ENCODE results near the gene SLC31A1.
"Not testable (repeated sequence)": the region's sequence is repeated elsewhere in the genome, so short reads cannot be mapped to it uniquely, and the experiment has no call there.

SLC31A1 gene

DNA sequence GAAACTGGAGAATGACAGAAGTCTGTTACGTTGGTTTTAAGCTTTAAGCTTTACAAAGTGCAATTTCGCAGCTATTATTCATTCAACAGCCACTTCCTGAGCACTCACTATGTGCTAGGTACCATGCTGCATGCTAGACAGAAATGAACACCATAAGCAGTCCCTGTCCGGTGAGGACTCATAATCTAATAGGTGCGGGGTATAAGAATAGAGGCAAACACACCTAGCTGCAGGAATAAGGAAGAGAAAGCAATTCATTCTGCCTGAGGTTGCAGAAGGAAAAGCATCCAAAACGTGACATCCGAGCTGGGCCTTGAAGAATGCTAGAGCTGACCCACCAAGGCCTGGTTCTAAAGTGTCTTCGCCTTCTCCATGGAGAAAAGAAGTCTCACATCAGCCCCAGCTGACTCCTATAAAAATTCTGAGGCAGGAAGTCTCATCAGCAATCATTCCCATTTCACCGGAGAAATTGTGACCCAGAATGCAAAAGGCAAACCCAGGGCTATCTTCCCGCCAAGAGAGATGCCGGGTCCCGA lies 809 bp upstream of the SLC31A1 start:
- DNase-seq (ENCODE audit: low read depth in 2 of 2): no peak

- no peak for DNase-seq (ENCODE audit: low read depth in 2 of 2)
Measured at GRCh38 chr9:113221800-113222481, 597 bp downstream of the SLC31A1 start.

DNA sequence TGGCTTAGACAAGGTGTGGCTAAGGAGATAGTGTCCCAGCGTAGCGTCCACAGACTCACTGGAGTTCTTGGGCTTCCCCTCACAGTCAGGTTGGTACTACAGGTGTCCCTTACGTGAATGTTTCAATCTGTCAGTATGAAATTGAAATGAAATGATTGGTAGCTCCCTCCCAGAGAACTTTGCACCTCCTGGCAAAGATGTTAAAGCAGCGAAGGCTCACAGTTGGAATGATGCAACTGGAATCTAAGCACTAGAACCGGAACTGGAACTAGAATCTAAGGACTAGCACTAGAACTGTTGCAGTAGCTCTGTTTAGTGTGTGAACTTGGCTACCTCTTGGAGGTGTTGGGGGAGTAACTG lies 1.1 kb downstream of the SLC31A1 start:
- DNase-seq (ENCODE audit: low read depth in 2 of 2): no peak

DNA sequence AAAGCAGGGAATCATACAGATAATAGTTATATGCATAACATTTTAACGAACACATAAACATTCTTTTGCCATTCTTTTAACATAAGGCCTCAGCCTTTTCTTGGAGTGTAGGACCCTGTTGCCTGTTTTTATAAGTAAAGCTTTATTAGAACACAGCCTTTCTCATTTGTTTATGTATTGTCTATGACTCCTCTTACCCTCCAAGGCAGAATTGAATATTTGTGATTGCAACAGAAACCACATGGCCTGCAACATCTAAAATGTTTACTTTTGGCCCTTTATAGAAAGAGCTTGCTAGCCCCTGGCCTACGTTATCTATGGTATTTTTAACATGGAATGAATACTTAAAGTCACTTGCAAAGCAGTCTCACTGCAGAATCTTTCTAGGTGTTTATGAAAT lies 2.6 kb downstream of the SLC31A1 start:
- DNase-seq (ENCODE audit: low read depth in 2 of 2): no peak

GRCh38 chr9:113227436-113227835 lies 6.1 kb downstream of the SLC31A1 start:
- no peak for DNase-seq (ENCODE audit: low read depth in 2 of 2)

DNA sequence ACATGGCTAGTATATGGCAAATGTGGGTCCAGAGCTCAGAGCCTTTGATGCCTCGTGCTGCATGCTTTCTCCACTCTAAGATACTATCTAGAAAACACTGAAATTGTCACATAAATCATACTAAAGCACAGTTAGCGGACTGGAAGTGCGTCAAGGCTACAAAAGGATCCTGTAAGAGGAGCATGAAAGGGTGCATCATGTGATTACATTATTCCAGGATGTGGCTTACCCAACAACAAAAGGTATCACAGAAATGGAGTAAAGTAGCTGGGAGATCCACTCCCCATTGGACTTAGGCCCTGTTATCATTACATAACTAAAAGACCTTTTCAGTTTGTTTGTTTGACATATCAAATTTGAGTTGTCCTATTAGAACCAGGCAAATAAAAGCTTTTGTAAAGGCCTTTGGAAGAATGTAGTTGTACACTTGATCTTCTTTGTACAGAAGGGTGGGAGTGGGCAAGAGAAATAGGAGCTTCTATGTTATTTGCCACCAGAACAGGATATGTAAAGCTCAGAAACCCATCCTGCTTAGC lies 6.9 kb downstream of the SLC31A1 start:
- DNase-seq (ENCODE audit: low read depth in 2 of 2): no peak

DNA sequence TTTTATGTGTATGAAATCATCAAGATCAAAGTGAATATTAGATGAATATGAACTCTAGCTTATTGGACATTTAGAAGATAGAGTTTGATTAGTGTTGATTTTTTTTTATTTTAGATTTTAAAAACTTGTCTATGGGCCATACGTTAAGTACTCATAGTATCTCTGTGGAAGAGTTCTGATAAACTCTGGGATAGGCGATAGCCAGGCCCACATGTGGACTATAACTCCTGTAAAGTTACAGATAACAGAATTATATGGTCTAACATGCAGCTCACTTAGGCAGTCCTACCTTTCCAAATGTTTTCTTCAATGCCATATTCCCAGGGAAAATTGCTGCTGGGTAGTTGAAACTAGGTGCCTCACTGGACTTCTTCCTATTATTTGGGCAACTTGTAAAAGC lies 10.4 kb downstream of the SLC31A1 start:
- no peak for DNase-seq (ENCODE audit: low read depth in 2 of 2)

DNA sequence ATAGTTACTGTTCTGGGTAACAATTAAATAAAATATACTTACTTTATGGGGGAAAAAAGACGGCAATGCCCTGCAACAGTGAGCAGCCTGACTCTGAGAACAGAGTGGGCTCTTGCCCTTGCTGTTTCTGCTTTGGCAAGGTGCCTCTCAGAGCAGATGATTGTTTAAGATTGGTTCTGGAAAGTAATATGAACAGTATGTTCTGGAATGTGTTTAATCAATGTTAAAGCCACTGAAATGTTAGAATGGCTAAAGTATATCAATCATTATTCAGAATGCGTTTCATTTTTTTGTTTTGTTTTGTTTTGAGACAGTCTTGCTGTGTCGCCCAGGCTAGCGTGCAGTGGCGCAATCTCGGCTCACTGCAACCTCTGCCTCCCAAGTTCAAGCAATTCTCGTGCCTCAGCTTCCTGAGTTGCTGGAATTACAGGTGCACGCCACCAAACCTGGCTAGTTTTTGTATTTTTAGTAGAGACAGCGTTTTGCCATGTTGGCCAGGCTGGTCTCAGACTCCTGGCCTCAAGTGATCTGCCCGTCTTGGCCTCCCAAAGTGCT lies 14.4 kb downstream of the SLC31A1 start:
- not testable (repeated sequence) for DNase-seq (ENCODE audit: low read depth in 2 of 2)

DNA sequence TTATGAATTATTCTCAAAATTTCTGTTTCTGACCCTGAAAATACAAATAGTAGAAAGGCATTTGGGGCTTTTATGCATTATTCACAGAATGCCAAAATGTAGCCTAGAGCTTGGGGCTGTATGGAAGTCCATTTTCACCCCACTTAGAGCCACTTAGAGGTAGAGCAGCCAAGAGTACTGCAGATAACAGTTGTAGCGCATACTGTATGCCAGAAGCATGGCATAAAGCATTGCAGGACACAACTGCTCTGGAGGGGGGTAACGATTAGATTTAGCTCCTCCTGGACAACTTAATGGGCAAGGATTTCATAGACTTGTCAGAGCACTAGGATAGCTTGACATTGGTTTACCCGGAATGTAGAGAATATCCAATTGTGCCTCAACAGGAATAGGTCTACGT lies 15.7 kb downstream of the SLC31A1 start:
- DNase-seq (ENCODE audit: low read depth in 2 of 2): no peak

GRCh38 chr9:113238202-113238858 lies 17.0 kb downstream of the SLC31A1 start:
- DNase-seq (ENCODE audit: low read depth in 2 of 2): no peak

DNA sequence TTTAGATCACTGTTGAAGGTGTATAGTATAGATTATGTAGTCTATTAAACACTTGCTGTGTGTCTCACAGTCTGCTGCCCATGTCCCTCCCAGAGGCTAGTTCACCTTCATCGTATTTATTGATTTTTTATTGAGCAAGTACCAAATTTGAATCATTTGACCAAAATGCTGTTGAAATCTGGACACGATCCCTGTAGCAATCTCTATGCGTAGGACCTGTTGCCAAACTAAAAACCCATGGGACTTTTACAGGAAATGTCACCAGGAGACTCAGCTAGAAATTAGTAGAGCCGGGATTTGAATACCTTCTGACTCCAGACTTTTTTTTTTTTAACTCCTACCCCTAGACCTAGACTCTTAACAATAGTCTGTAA lies 17.5 kb downstream of the SLC31A1 start:
- DNase-seq (ENCODE audit: low read depth in 2 of 2): no peak

DNA sequence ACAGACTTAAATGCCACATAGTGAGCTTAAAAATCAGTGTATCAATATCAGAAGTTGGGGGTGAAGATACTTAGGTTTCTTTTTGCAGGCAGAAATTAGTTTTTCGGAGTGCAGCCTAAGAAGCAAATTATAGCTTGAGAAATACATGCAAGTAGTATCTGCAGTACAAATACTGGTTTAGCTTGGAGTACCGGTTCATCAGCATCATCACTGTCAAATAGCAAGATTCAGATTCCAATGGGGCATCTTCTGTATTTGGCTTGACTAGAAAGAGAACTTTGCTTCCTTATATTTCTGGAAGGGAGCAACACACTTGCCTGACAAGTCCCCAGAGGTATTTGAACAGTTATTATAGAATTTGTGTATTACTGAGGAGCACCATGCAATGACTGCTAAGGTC lies 19.8 kb downstream of the SLC31A1 start:
- no peak for DNase-seq (ENCODE audit: low read depth in 2 of 2)

GRCh38 chr9:113244556-113244955 lies 23.2 kb downstream of the SLC31A1 start:
- no peak for DNase-seq (ENCODE audit: low read depth in 2 of 2)

DNA sequence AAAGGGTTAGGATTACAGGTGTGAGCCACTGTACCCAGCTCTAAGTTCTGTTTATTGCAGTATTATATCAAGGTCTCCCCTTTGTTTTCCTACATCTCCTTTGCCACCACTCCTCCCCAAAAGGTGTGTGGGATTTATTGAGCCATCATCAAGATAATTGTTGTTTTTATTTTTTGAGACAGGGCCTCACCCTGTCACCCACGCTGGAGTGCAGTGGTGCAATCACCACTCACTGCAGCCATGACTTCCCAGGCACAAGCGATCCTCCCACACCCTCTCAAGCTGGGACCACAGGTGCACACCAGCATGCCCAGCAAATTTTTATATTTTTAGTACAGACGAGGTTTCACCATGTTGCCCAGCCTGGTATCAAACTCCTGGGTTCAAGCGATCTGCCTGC lies 24.6 kb downstream of the SLC31A1 start:
- no peak for DNase-seq (ENCODE audit: low read depth in 2 of 2)

DNA sequence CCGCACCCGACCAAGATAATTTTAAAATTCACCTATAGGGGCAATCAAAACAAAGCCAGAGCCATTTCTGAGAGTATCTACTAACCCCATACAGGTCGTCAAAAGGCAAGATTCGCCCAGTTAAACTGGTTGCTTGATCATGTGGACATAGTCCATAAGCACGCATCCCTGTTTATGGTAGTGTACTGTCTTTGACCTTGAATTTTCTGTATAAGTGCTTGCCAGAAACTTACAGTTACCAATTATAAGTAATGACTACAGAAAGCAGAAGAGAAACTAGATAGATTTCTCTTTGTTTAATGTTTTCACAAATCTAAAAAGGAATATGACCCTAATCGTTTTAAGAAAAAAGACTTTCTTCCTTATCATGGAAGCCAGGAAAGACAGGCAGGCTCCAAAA lies 25.6 kb downstream of the SLC31A1 start:
- no peak for DNase-seq (ENCODE audit: low read depth in 2 of 2)

GRCh38 chr9:113247640-113248039 lies 26.3 kb downstream of the SLC31A1 start:
- no peak for DNase-seq (ENCODE audit: low read depth in 2 of 2)

- DNase-seq (ENCODE audit: low read depth in 2 of 2): not testable (repeated sequence)
Measured at GRCh38 chr9:113249661-113250060, 28.3 kb downstream of the SLC31A1 start.

DNA sequence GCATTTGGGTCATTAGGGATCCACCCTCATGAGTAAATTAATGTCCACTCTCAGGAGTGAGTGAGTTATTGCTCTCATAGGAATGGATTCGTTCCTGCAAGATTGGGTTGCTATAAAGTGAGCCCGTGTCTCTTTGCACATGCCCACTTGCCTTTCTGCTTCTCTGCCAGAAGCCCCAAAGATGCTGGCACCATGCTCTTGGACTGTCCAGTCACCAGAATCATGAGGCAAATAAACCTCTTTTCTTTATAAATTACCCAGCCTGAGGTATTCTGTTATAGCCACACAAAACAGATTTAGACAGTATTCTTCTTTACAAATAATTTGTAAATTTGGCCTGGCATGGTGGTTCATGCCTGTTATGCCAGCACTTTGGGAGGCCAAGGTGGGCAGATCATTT lies 29.5 kb downstream of the SLC31A1 start:
- no peak for DNase-seq (ENCODE audit: low read depth in 2 of 2)

DNA sequence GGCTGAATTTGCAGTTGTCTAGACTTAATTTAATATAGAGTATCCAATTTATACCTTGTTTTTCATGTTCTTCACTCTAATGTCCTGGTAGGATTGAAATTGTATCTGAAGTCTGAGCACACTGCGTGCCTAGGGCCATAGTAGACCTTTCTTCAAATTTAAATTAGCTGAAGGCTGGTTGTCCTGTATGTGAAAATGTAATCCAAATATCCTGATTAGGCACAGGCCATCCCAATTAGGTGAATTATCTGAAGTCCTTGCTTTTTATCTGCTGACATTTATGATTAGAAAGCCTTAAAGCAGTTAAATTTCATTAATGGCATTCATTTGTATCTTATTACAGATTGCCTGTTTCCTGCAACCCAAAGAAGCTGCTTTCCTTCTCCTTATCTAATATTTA lies 33.6 kb downstream of the SLC31A1 start:
- no peak for DNase-seq (ENCODE audit: low read depth in 2 of 2)

GRCh38 chr9:113255438-113255837 lies 34.1 kb downstream of the SLC31A1 start:
- DNase-seq (ENCODE audit: low read depth in 2 of 2): no peak

- DNase-seq (ENCODE audit: low read depth in 2 of 2): no peak
Measured at GRCh38 chr9:113257863-113258262, 36.5 kb downstream of the SLC31A1 start.

DNA sequence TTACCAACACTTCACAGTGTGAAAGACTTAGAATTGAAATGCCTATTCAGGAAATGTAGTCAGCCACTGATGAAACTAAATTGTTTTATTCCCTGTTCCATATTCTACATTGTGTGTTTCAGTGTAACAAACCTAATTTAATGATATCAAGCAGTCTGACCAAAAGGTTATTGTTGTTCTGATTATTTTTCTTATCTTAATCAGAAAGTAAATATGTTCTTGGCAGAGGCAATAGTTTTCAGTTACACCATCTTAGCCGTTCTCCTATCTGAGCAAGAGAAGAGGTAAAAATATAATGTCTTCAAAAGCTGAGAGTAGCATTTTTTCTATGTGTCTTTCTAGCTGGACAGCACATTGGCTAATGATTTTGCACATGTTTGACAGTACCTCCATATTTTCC lies 36.9 kb downstream of the SLC31A1 start:
- DNase-seq (ENCODE audit: low read depth in 2 of 2): no peak

All from stimulated activated CD8-positive, alpha-beta memory T cell treated with anti-CD3 and anti-CD28 coated beads, Interleukin-2, amount 100 ng/mL, for 48 hours (primary cell).